ENCODE results near the gene GRM1.

The GRM1 gene

DNA sequence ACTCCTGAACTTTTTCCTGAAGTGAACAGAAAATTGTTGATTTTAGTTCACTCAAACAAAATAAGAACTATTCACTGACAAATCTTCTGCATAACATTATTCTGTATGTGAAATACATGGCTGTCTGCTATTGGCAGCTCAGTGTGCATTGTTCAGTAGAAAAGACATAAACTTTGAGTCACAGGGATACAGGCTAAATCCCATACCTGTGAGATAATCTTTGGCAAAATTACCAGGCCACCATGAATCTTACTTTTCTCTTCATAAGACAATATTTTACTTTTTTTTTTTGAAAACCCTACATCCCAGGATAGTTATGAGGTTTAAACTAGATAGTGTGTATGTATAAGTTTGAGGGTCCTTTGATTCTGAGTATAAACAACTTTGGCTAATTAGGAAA lies 224.8 kb downstream of the GRM1 start:
- Histone ChIP-seq H3K4me3 (ENCODE audit: low read length) (no peak overlapping the region), H3K36me3 (replicated peaks; ENCODE audit: low read depth, low read length) (no peaks in the 10 kb centered on the region)
- TF ChIP-seq EZH2phosphoT487 (IDR thresholded peaks at IDR 0.05; ENCODE audit: low read depth) (no peak), CTCF (IDR thresholded peaks at IDR 0.05; ENCODE audit: low read depth, low read length) (no peak)

GRCh38 chr6:146258206-146258605 lies 229.3 kb downstream of the GRM1 start:
- Histone ChIP-seq H3K9ac (ENCODE audit: low read length) (no peak overlapping the region), H3K4me1 (ENCODE audit: low read length) (no peaks in the 10 kb centered on the region), H4K20me1 (ENCODE audit: insufficient read depth, low read length) (no peaks in the 10 kb centered on the region), H3K36me3 (replicated peaks; ENCODE audit: low read depth, low read length) (no peaks in the 10 kb centered on the region), H3K27ac (ENCODE audit: low read length) (no peak overlapping the region), H3K4me2 (ENCODE audit: low read length) (no peak overlapping the region), H3K27me3 (ENCODE audit: low read depth, low read length) (no peaks in the 10 kb centered on the region), H2AFZ (ENCODE audit: low read depth, low read length) (no peak overlapping the region), H3K9me3 (ENCODE audit: insufficient read depth, low read length) (no peaks in the 10 kb centered on the region), H3K79me2 (ENCODE audit: low read length) (no peaks in the 10 kb centered on the region), H3K4me3 (ENCODE audit: low read length) (no peak overlapping the region)
- TF ChIP-seq CTCF (IDR thresholded peaks at IDR 0.05; ENCODE audit: low read depth, low read length) (no peak), EZH2phosphoT487 (IDR thresholded peaks at IDR 0.05; ENCODE audit: low read depth) (no peak)

More for the DNA sequence above, 224.8 kb downstream of the GRM1 start:
- no peaks in the 10 kb centered on the region for H3K79me2 ChIP-seq (ENCODE audit: low read length)
- no peak overlapping the region for H3K9ac ChIP-seq (ENCODE audit: low read length)
- H2AFZ ChIP-seq (ENCODE audit: low read depth, low read length), result no peak overlapping the region
- H3K9me3 ChIP-seq (ENCODE audit: insufficient read depth, low read length), result no peaks in the 10 kb centered on the region
- no peaks in the 10 kb centered on the region for H4K20me1 ChIP-seq (ENCODE audit: insufficient read depth, low read length)
- no peak overlapping the region for H3K4me2 ChIP-seq (ENCODE audit: low read length)
- no peaks in the 10 kb centered on the region for H3K4me1 ChIP-seq (ENCODE audit: low read length)
- H3K27me3 ChIP-seq (ENCODE audit: low read depth, low read length), result no peaks in the 10 kb centered on the region
- H3K27ac ChIP-seq (ENCODE audit: low read length), result no peak overlapping the region

GRCh38 chr6:146260886-146261285 lies 232.0 kb downstream of the GRM1 start:
- Histone ChIP-seq H3K36me3 (replicated peaks; ENCODE audit: low read depth, low read length) (no peaks in the 10 kb centered on the region), H3K9me3 (ENCODE audit: insufficient read depth, low read length) (no peaks in the 10 kb centered on the region), H3K4me1 (ENCODE audit: low read length) (no peaks in the 10 kb centered on the region), H4K20me1 (ENCODE audit: insufficient read depth, low read length) (no peaks in the 10 kb centered on the region), H2AFZ (ENCODE audit: low read depth, low read length) (no peak overlapping the region), H3K4me2 (ENCODE audit: low read length) (no peak overlapping the region), H3K4me3 (ENCODE audit: low read length) (no peak overlapping the region), H3K27ac (ENCODE audit: low read length) (no peak overlapping the region), H3K79me2 (ENCODE audit: low read length) (no peaks in the 10 kb centered on the region), H3K9ac (ENCODE audit: low read length) (no peak overlapping the region), H3K27me3 (ENCODE audit: low read depth, low read length) (no peaks in the 10 kb centered on the region)
- no peak for TF ChIP-seq CTCF (IDR thresholded peaks at IDR 0.05; ENCODE audit: low read depth, low read length)
- TF ChIP-seq EZH2phosphoT487 (IDR thresholded peaks at IDR 0.05; ENCODE audit: low read depth), result no peak

GRCh38 chr6:146265056-146265455 lies 236.2 kb downstream of the GRM1 start:
- H3K4me2 ChIP-seq (ENCODE audit: low read length), result no peak overlapping the region
- no peak overlapping the region for H3K9ac ChIP-seq (ENCODE audit: low read length)
- H3K27me3 ChIP-seq (ENCODE audit: low read depth, low read length), result no peaks in the 10 kb centered on the region
- no peak overlapping the region for H3K4me3 ChIP-seq (ENCODE audit: low read length)
- no peak overlapping the region for H2AFZ ChIP-seq (ENCODE audit: low read depth, low read length)
- TF ChIP-seq EZH2phosphoT487 (IDR thresholded peaks at IDR 0.05; ENCODE audit: low read depth) (no peak), CTCF (IDR thresholded peaks at IDR 0.05; ENCODE audit: low read depth, low read length) (no peak)
- H3K27ac ChIP-seq (ENCODE audit: low read length), result no peak overlapping the region
- no peaks in the 10 kb centered on the region for H4K20me1 ChIP-seq (ENCODE audit: insufficient read depth, low read length)
- no peaks in the 10 kb centered on the region for H3K4me1 ChIP-seq (ENCODE audit: low read length)
- no peaks in the 10 kb centered on the region for H3K79me2 ChIP-seq (ENCODE audit: low read length)
- H3K36me3 ChIP-seq (replicated peaks; ENCODE audit: low read depth, low read length), result no peaks in the 10 kb centered on the region
- no peaks in the 10 kb centered on the region for H3K9me3 ChIP-seq (ENCODE audit: insufficient read depth, low read length)

Data from OCI-LY3 (cell line).